Measurements from ENCODE around the gene WDR64.

- TF ChIP-seq CTCF (IDR thresholded peaks at IDR 0.05; ENCODE audit: low read length): no peak
- no peak for TF ChIP-seq EZH2 (IDR thresholded peaks at IDR 0.05; ENCODE audit: borderline replicate concordance, low read length)
These were observed 1.9 kb downstream of the WDR64 start for GRCh38 chr1:241654019-241654418.
